ENCODE results near the gene FADS3. TPM values are rescaled to one million over a fixed set of nuclear protein-coding genes. Genes with fewer than 3 reads are reported as not detected.

FADS3 gene
- total RNA-seq, 1 experiment from 2014 or later = 22.6 TPM

- CTCF ChIA-PET = no interaction called here
- intact Hi-C loops (cut with micrococcal nuclease; ENCODE audit: unreplicated experiment) (loop anchor here (5.0 kb wide), 1 partner anchor 35 kb away; no protein-coding TSS in a partner anchor), in situ Hi-C loops (cut with HindIII; ENCODE audit: low pct_unique_long_range_greater_than_20kb, low sequenced_read_pairs) (no loop called here)
- H3K4me3 ChIP-seq (ENCODE audit: low read depth in 2 of 2, low read length in 2 of 2) = no peak overlapping the region
- no peaks in the 10 kb centered on the region for H3K27me3 ChIP-seq (ENCODE audit: control insufficient read depth, insufficient read depth, low read length)
- no peaks in the 10 kb centered on the region for H3K36me3 ChIP-seq (ENCODE audit: control insufficient read depth, insufficient read depth, low read length)
- no peaks in the 10 kb centered on the region for H3K9me3 ChIP-seq (ENCODE audit: control insufficient read depth, insufficient read depth, low read depth, low read length)
- H3K27ac ChIP-seq (ENCODE audit: low read length) = no peak overlapping the region
- no peaks in the 10 kb centered on the region for H3K4me1 ChIP-seq (ENCODE audit: control insufficient read depth, insufficient read depth, low read length)
- DNase-seq (ENCODE audit: low read depth, low spot score) (no peak), ATAC-seq (no peak)
- TF ChIP-seq POLR2AphosphoS5 (IDR thresholded peaks at IDR 0.05; ENCODE audit: low read depth, low read length) (no peak), SIN3A (IDR thresholded peaks at IDR 0.05; ENCODE audit: borderline replicate concordance, insufficient read depth, low read depth, low read length) (no peak), REST (IDR thresholded peaks at IDR 0.05; ENCODE audit: insufficient read depth in 1 of 2, low read depth in 2 of 2, low read length in 1 of 2) (no peak), TCF7L2 (IDR thresholded peaks at IDR 0.05; ENCODE audit: low read depth, low read length) (no peak)
- TF ChIP-seq, protein P1, sequence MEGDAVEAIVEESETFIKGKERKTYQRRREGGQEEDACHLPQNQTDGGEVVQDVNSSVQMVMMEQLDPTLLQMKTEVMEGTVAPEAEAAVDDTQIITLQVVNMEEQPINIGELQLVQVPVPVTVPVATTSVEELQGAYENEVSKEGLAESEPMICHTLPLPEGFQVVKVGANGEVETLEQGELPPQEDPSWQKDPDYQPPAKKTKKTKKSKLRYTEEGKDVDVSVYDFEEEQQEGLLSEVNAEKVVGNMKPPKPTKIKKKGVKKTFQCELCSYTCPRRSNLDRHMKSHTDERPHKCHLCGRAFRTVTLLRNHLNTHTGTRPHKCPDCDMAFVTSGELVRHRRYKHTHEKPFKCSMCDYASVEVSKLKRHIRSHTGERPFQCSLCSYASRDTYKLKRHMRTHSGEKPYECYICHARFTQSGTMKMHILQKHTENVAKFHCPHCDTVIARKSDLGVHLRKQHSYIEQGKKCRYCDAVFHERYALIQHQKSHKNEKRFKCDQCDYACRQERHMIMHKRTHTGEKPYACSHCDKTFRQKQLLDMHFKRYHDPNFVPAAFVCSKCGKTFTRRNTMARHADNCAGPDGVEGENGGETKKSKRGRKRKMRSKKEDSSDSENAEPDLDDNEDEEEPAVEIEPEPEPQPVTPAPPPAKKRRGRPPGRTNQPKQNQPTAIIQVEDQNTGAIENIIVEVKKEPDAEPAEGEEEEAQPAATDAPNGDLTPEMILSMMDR (IDR thresholded peaks at IDR 0.05) = no peak
- POLR2A ChIA-PET = no interaction called here
- BruUV-seq (replicated peaks) = no TSS peak
Observed at GRCh38 chr11:61911701-61912529, 20.6 kb upstream of the FADS3 start.

GRCh38 chr11:61911128-61911700 is 19.9 kb upstream of the FADS3 start:
- no peak for TF ChIP-seq POLR2AphosphoS5 (IDR thresholded peaks at IDR 0.05; ENCODE audit: low read depth, low read length)
- TF ChIP-seq, protein P1 (IDR thresholded peaks at IDR 0.05) = no peak
- no peak for TF ChIP-seq REST (IDR thresholded peaks at IDR 0.05; ENCODE audit: insufficient read depth in 1 of 2, low read depth in 2 of 2, low read length in 1 of 2)
- TF ChIP-seq TCF7L2 (IDR thresholded peaks at IDR 0.05; ENCODE audit: low read depth, low read length) = no peak
- no peak for TF ChIP-seq SIN3A (IDR thresholded peaks at IDR 0.05; ENCODE audit: borderline replicate concordance, insufficient read depth, low read depth, low read length)
- intact Hi-C loops (cut with micrococcal nuclease; ENCODE audit: unreplicated experiment) (loop anchor here (5.0 kb wide), 1 partner anchor 36 kb away; no protein-coding TSS in a partner anchor), in situ Hi-C loops (cut with HindIII; ENCODE audit: low pct_unique_long_range_greater_than_20kb, low sequenced_read_pairs) (no loop called here)
- no peak for DNase-seq (ENCODE audit: low read depth, low spot score)
- CTCF ChIA-PET = no interaction called here
- Histone ChIP-seq H3K9me3 (ENCODE audit: control insufficient read depth, insufficient read depth, low read depth, low read length) (no peaks in the 10 kb centered on the region), H3K4me1 (ENCODE audit: control insufficient read depth, insufficient read depth, low read length) (no peaks in the 10 kb centered on the region), H3K4me3 (ENCODE audit: low read depth in 2 of 2, low read length in 2 of 2) (no peak overlapping the region), H3K27me3 (ENCODE audit: control insufficient read depth, insufficient read depth, low read length) (no peaks in the 10 kb centered on the region), H3K27ac (ENCODE audit: low read length) (no peak overlapping the region), H3K36me3 (ENCODE audit: control insufficient read depth, insufficient read depth, low read length) (no peaks in the 10 kb centered on the region)
- BruUV-seq (replicated peaks) = no TSS peak
- POLR2A ChIA-PET = no interaction called here
- ATAC-seq = no peak

Data from Panc1 (cell line).